Thyroid gland (tissue), 4 donors: ENCODE results near the gene CSMD2. TPM values are rescaled to one million over a fixed set of nuclear protein-coding genes. Genes with fewer than 3 reads are reported as not detected.

Source experiments
- DNase-seq, 2 donors: peaks; one replicate each; pipeline ENCODE4 v3.0.0-alpha.2; 2019
- H3K27ac ChIP-seq, 3 donors: fragments of 200-600 bp; sonication (generic); 1 replicate in 2 of 3; 2 replicates in 1 of 3; pipeline ENCODE4 v1.5.1; 2016 to 2019; ENCODE audit warnings: mild to moderate bottlenecking in 1 of 3, moderate library complexity in 1 of 3
- H3K27me3 ChIP-seq: fragments of 200-600 bp; sonication (generic); one replicate; pipeline ENCODE4 v1.5.1; 2019
- H3K36me3 ChIP-seq, 2 donors: fragments of 200-600 bp; sonication (generic); one replicate each; pipeline ENCODE4 v1.5.1; 2016 to 2019
- H3K4me1 ChIP-seq, 2 donors: fragments of 200-600 bp; sonication (generic); one replicate each; pipeline ENCODE4 v1.5.1; 2017 to 2019
- H3K4me3 ChIP-seq, 3 donors: fragments of 200-600 bp; sonication (generic); replicated peaks in 1 of 3; 1 replicate in 2 of 3; 2 replicates in 1 of 3; pipeline ENCODE4 v1.5.1; 2016; ENCODE audit warnings: mild to moderate bottlenecking in 1 of 3
- H3K9me3 ChIP-seq: fragments of 200-600 bp; sonication (generic); one replicate; pipeline ENCODE4 v1.5.1; 2017
- CTCF ChIP-seq, 6 experiments: fragments of 200-600 bp in 3 of 6; fragments of 450-650 bp in 3 of 6; sonication (generic) in 3 of 6; IDR thresholded peaks; one replicate each; pipeline ENCODE4 v1.5.1; 2016 to 2019; ENCODE audit warnings: antibody characterized with exemption in 6 of 6, mild to moderate bottlenecking in 2 of 6, inconsistent platforms in 1 of 6, moderate library complexity in 1 of 6
- POLR2A ChIP-seq, 2 donors: fragments of 450-650 bp; IDR thresholded peaks; one replicate each; pipeline ENCODE4 v1.6.1; 2017; ENCODE audit warnings: antibody characterized with exemption in 2 of 2, mild to moderate bottlenecking in 2 of 2, moderate library complexity in 1 of 2
- WGBS, 2 donors: methylation state at CpG; one replicate each; pipeline ENCODE4 v1.1.5; 2017; 5-methylcytosine and 5-hydroxymethylcytosine counted together
- intact Hi-C: fragments of 100-400 bp; cut with DNase I; formaldehyde crosslinking; loops from one replicate; pipeline ENCODE4 v1.15.1; 2023
- total RNA-seq, 4 donors: library from RNA; depleted of rRNA; stranded (reverse); fragments of >200 nt; gene quantifications; one replicate each; pipeline ENCODE4 v1.2.3, GENCODE V29; 2016

CSMD2 gene
- total RNA-seq, 4 donors from 2014 or later, result 0.10 to 0.45 (median 0.13) TPM; not detected in 1

DNA sequence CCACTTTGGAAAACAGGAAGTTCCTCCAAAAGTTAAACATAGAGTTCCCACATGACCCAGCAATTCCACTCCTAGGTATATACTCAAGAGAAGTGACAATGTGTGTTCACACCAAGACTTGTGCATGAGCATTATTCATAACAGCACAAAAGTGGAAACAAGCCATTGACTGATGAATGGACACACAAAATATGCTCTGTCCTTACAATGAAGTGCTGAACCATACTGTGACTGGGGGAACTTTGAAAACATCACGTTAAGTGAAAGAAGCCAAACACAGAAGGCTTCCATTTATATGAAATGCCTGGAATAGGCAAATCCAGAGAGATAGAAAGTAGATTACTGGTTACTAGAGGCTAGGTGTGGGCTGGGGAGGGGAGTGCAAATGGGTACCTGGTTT, 542.3 kb downstream of the CSMD2 start:
- H3K4me1 ChIP-seq, result no peaks in the 10 kb centered on the region
- H3K36me3 ChIP-seq, result no peaks in the 10 kb centered on the region
- no peak overlapping the region for H3K27ac ChIP-seq
- no peaks in the 10 kb centered on the region for H3K9me3 ChIP-seq
- no peak overlapping the region for H3K4me3 ChIP-seq
- no peak for DNase-seq
- WGBS, 2 donors, result 82 to 83% methylated on average over 1 of the region's 1 CpG
- TF ChIP-seq CTCF (IDR thresholded peaks at IDR 0.05) (no peak), POLR2A (IDR thresholded peaks at IDR 0.05) (no peak)
- intact Hi-C loops, result no loop called here
- H3K27me3 ChIP-seq, result no peaks in the 10 kb centered on the region

GRCh38 chr1:33618636-33619035, 546.4 kb downstream of the CSMD2 start:
- TF ChIP-seq POLR2A (IDR thresholded peaks at IDR 0.05) (no peak), CTCF (IDR thresholded peaks at IDR 0.05) (no peak)
- intact Hi-C loops, result loop anchor here (10.0 kb wide), 1 partner anchor 514 kb away; no protein-coding TSS in a partner anchor
- Histone ChIP-seq H3K36me3 (no peaks in the 10 kb centered on the region), H3K27me3 (no peaks in the 10 kb centered on the region), H3K27ac (no peak overlapping the region), H3K4me3 (no peak overlapping the region), H3K9me3 (no peaks in the 10 kb centered on the region), H3K4me1 (no peaks in the 10 kb centered on the region)
- no peak for DNase-seq
- 86 to 90% methylated on average over 1 of the region's 1 CpG for WGBS, 2 donors

GRCh38 chr1:33617451-33617850, 547.6 kb downstream of the CSMD2 start:
- H3K9me3 ChIP-seq, result no peaks in the 10 kb centered on the region
- intact Hi-C loops, result loop anchor here (10.0 kb wide), 1 partner anchor 513 kb away; no protein-coding TSS in a partner anchor
- TF ChIP-seq CTCF (IDR thresholded peaks at IDR 0.05) (no peak), POLR2A (IDR thresholded peaks at IDR 0.05) (no peak)
- H3K4me3 ChIP-seq, result no peak overlapping the region
- H3K36me3 ChIP-seq, result no peaks in the 10 kb centered on the region
- no peak overlapping the region for H3K27ac ChIP-seq
- DNase-seq, result no peak
- 79 to 83% methylated on average over 9 of the region's 9 CpGs for WGBS, 2 donors
- H3K4me1 ChIP-seq, result no peaks in the 10 kb centered on the region
- no peaks in the 10 kb centered on the region for H3K27me3 ChIP-seq

- Histone ChIP-seq H3K27ac (no peak overlapping the region), H3K4me1 (no peaks in the 10 kb centered on the region), H3K9me3 (no peaks in the 10 kb centered on the region), H3K36me3 (no peaks in the 10 kb centered on the region), H3K4me3 (no peak overlapping the region), H3K27me3 (no peaks in the 10 kb centered on the region)
- 46 to 80% methylated on average over 6 of the region's 6 CpGs for WGBS, 2 donors
- no peak for TF ChIP-seq CTCF (IDR thresholded peaks at IDR 0.05)
- no peak for TF ChIP-seq POLR2A (IDR thresholded peaks at IDR 0.05)
- intact Hi-C loops, result loop anchor here (10.0 kb wide), 1 partner anchor 512 kb away; no protein-coding TSS in a partner anchor
- no peak for DNase-seq
These were observed 548.2 kb downstream of the CSMD2 start for GRCh38 chr1:33616780-33617179.

- 58 to 63% methylated on average over 7 of the region's 7 CpGs for WGBS, 2 donors
- TF ChIP-seq POLR2A (IDR thresholded peaks at IDR 0.05) (no peak), CTCF (IDR thresholded peaks at IDR 0.05) (no peak)
- Histone ChIP-seq H3K27ac (no peak overlapping the region), H3K9me3 (no peaks in the 10 kb centered on the region), H3K4me1 (no peaks in the 10 kb centered on the region), H3K27me3 (no peaks in the 10 kb centered on the region), H3K36me3 (no peaks in the 10 kb centered on the region), H3K4me3 (no peak overlapping the region)
- intact Hi-C loops, result loop anchor here (10.0 kb wide), 1 partner anchor 511 kb away; no protein-coding TSS in a partner anchor
- no peak for DNase-seq
These were observed 549.5 kb downstream of the CSMD2 start for GRCh38 chr1:33615546-33615945.
